Activated CD4-positive, alpha-beta T cell treated with anti-CD3 and anti-CD28 coated beads for 4 hours (primary cell): Measurements from ENCODE around the gene SMTNL2.
"Not testable (repeated sequence)": the region's sequence is repeated elsewhere in the genome, so short reads cannot be mapped to it uniquely, and the experiment has no call there.

Experiments used
- DNase-seq, 2 donors: peaks; one replicate each; pipeline ENCODE4 v3.0.0-alpha.2; 2020

SMTNL2 gene

GRCh38 chr17:4604736-4605135, 20.4 kb downstream of the SMTNL2 start:
- DNase-seq, result not testable (repeated sequence)

GRCh38 chr17:4605826-4606225, 21.5 kb downstream of the SMTNL2 start:
- DNase-seq, result no peak

- no peak for DNase-seq
Observed at GRCh38 chr17:4607261-4607741, 23.0 kb downstream of the SMTNL2 start.

GRCh38 chr17:4607773-4608187, 23.5 kb downstream of the SMTNL2 start:
- DNase-seq, result no peak

GRCh38 chr17:4609761-4610160, 25.4 kb downstream of the SMTNL2 start:
- DNase-seq, result no peak

GRCh38 chr17:4610162-4610561, 25.8 kb downstream of the SMTNL2 start:
- no peak for DNase-seq

GRCh38 chr17:4610656-4611055, 26.3 kb downstream of the SMTNL2 start:
- no peak for DNase-seq

GRCh38 chr17:4616476-4616875, 32.1 kb downstream of the SMTNL2 start:
- DNase-seq, result no peak

GRCh38 chr17:4617090-4617489, 32.8 kb downstream of the SMTNL2 start:
- DNase-seq, result no peak

GRCh38 chr17:4617590-4618351, 33.4 kb downstream of the SMTNL2 start:
- DNase-seq, result no peak

GRCh38 chr17:4620531-4621101, 36.3 kb downstream of the SMTNL2 start:
- no peak for DNase-seq

- DNase-seq, result no peak
Observed at GRCh38 chr17:4622375-4622774, 38.0 kb downstream of the SMTNL2 start.

- DNase-seq, result no peak
Observed at GRCh38 chr17:4623249-4623648, 38.9 kb downstream of the SMTNL2 start.

- DNase-seq, result not testable (repeated sequence)
Observed at GRCh38 chr17:4624451-4624911, 40.2 kb downstream of the SMTNL2 start.

- no peak for DNase-seq
Observed at GRCh38 chr17:4625181-4625617, 40.9 kb downstream of the SMTNL2 start.

- DNase-seq, result no peak
Observed at GRCh38 chr17:4626734-4627256, 42.5 kb downstream of the SMTNL2 start.

- no peak for DNase-seq
Observed at GRCh38 chr17:4631431-4631830, 47.1 kb downstream of the SMTNL2 start.

- DNase-seq, result no peak
Observed at GRCh38 chr17:4631836-4632580, 47.7 kb downstream of the SMTNL2 start.

- no peak for DNase-seq
Observed at GRCh38 chr17:4632581-4632920, 48.2 kb downstream of the SMTNL2 start.

- DNase-seq, result no peak
Observed at GRCh38 chr17:4633643-4634042, 49.3 kb downstream of the SMTNL2 start.

- no peak for DNase-seq
Observed at GRCh38 chr17:4634976-4635375, 50.6 kb downstream of the SMTNL2 start.

GRCh38 chr17:4635823-4636375, 51.6 kb downstream of the SMTNL2 start:
- DNase-seq, result no peak

- no peak for DNase-seq
Observed at GRCh38 chr17:4636474-4637100, 52.3 kb downstream of the SMTNL2 start.
